Left ventricle myocardium inferior (tissue), 1 donor: ENCODE measurements around the gene KLHL5. TPM values are rescaled to one million over a fixed set of nuclear protein-coding genes. Genes with fewer than 3 reads are reported as not detected.

ENCODE experiments used
- DNase-seq: peaks from one replicate; pipeline ENCODE4 v3.0.0-alpha.2; 2020
- H3K27ac ChIP-seq: fragments of 200-600 bp; replicated peaks from 2 replicates; pipeline ENCODE4 v1.8.0; 2021
- H3K27me3 ChIP-seq: fragments of 200-600 bp; 2 replicates; pipeline ENCODE4 v1.8.0; 2021; ENCODE audit warnings: low read depth
- H3K36me3 ChIP-seq: fragments of 200-600 bp; 2 replicates; pipeline ENCODE4 v1.8.0; 2021
- H3K4me1 ChIP-seq: fragments of 200-600 bp; 2 replicates; pipeline ENCODE4 v1.8.0; 2021
- H3K4me3 ChIP-seq: fragments of 200-600 bp; 2 replicates; pipeline ENCODE4 v1.8.0; 2021; ENCODE audit warnings: mild to moderate bottlenecking, moderate library complexity
- H3K9me3 ChIP-seq: fragments of 200-600 bp; replicated peaks from 2 replicates; pipeline ENCODE4 v1.8.0; 2021
- intact Hi-C: fragments of 100-400 bp; cut with micrococcal nuclease; formaldehyde crosslinking; loops from one replicate; pipeline ENCODE4 v1.11.0; 2022
- total RNA-seq: library from RNA; stranded (reverse); fragmentation: NEBNext Ultra II Directional; extraction: Animal tissue kit (Norgen Biotek cat#: 25700); gene quantifications from one replicate; pipeline ENCODE4 v1.2.1, GENCODE V29; 2021
- TF ChIP-seq, protein P1 (sequence below): fragments of 200-600 bp; IDR thresholded peaks from 2 replicates; pipeline ENCODE4 v1.8.0; 2021; ENCODE audit warnings: antibody characterized with exemption, mild to moderate bottlenecking, borderline replicate concordance
- donor health status: DM: no; HTN: yes; CAD: no; lungs with severe emphysema.

KLHL5 gene
- total RNA-seq, 1 donor from 2014 or later = 11.2 TPM

GRCh38 chr4:39039108-39039507 lies 22.9 kb upstream of the KLHL5 start:
- no peaks in the 10 kb centered on the region for H3K36me3 ChIP-seq
- intact Hi-C loops = no loop called here
- H3K27ac ChIP-seq = no peak overlapping the region

DNA sequence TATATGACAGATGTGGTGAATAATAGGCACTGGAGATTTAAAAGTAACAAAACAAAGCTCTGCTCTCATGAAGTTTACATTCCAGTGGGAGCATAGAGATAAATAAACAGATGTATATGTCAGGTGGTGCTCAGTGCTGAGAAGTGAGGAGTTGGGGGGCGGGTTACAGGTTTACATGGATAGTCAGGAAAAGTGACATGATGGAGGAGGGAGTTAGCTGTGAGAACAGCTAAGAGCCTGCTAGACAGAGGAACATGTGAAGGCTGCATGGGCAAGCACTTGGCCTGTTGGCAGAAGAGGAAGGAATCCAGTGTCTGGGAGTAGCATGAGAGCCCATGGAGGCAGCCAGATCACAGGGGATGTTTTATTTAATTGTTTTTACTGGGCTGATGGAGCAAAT lies 19.7 kb upstream of the KLHL5 start:
- no peak overlapping the region for H3K4me3 ChIP-seq
- H3K36me3 ChIP-seq = no peaks in the 10 kb centered on the region
- no peaks in the 10 kb centered on the region for H3K27me3 ChIP-seq
- intact Hi-C loops = no loop called here
- H3K4me1 ChIP-seq = peaks cover 44% of the 10 kb centered on the region
- no peak for DNase-seq
- TF ChIP-seq, protein P1, sequence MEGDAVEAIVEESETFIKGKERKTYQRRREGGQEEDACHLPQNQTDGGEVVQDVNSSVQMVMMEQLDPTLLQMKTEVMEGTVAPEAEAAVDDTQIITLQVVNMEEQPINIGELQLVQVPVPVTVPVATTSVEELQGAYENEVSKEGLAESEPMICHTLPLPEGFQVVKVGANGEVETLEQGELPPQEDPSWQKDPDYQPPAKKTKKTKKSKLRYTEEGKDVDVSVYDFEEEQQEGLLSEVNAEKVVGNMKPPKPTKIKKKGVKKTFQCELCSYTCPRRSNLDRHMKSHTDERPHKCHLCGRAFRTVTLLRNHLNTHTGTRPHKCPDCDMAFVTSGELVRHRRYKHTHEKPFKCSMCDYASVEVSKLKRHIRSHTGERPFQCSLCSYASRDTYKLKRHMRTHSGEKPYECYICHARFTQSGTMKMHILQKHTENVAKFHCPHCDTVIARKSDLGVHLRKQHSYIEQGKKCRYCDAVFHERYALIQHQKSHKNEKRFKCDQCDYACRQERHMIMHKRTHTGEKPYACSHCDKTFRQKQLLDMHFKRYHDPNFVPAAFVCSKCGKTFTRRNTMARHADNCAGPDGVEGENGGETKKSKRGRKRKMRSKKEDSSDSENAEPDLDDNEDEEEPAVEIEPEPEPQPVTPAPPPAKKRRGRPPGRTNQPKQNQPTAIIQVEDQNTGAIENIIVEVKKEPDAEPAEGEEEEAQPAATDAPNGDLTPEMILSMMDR = no peak
- peak overlapping the region; percentile 95 for H3K27ac ChIP-seq
- H3K9me3 ChIP-seq = no peaks in the 10 kb centered on the region

More at GRCh38 chr4:39039108-39039507, 22.9 kb upstream of the KLHL5 start:
- TF ChIP-seq, protein P1 = no peak
- Histone ChIP-seq H3K4me3 (no peak overlapping the region), H3K9me3 (no peaks in the 10 kb centered on the region), H3K4me1 (peaks cover 20% of the 10 kb centered on the region), H3K27me3 (no peaks in the 10 kb centered on the region)
- no peak for DNase-seq

DNA sequence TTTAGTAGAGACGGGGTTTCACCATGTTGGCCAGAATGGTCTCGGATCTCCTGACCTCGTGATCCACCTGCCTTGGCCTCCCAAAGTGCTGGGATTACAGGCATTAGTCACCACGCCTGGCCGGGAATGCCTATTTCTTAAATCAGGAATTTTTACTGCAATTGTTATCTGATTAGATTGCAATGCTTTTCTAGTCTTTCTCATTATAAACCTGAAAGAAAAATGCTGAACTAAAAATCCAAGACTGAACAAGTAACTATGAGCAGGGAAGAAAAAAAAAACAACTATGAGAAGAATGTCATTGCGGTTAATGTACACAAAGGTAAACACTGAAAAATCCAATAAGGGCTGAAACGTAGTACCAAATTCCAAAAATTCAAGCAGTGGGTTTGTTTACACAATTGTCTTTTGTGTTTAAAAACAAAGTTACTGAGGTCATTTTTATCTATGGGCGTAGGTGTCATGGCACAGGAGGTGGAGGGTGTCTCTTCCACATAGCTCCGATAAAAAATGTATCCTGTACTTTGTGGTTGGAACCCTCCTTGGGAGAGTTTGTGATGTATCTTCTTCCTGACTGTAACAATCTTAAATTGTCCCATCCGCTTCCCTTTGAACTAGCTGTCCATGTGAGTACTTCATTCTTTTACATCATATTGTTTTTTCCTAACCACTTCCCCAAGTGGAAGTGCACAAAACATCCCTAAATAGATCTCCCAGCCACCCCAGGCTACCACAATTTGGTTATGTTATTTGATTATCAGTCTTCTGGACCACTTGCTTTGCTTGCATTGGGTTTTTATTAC lies 18.8 kb upstream of the KLHL5 start:
- no peak for DNase-seq
- Histone ChIP-seq H3K9me3 (no peaks in the 10 kb centered on the region), H3K4me3 (peak overlapping the region; percentile 88), H3K27me3 (no peaks in the 10 kb centered on the region), H3K36me3 (no peaks in the 10 kb centered on the region), H3K27ac (peak overlapping the region; percentile 95), H3K4me1 (peaks cover 53% of the 10 kb centered on the region)
- TF ChIP-seq, protein P1 = no peak
- intact Hi-C loops = no loop called here

GRCh38 chr4:39043861-39044363 lies 18.1 kb upstream of the KLHL5 start:
- H3K27me3 ChIP-seq = no peaks in the 10 kb centered on the region
- H3K4me1 ChIP-seq = peaks cover 58% of the 10 kb centered on the region
- no peaks in the 10 kb centered on the region for H3K9me3 ChIP-seq
- intact Hi-C loops = no loop called here
- H3K4me3 ChIP-seq = peak overlapping the region; percentile 88
- TF ChIP-seq, protein P1 = no peak
- H3K27ac ChIP-seq = peak overlapping the region; percentile 95
- DNase-seq = no peak
- no peaks in the 10 kb centered on the region for H3K36me3 ChIP-seq

- Histone ChIP-seq H3K36me3 (no peaks in the 10 kb centered on the region), H3K4me3 (peak overlapping the region; percentile 88), H3K27me3 (no peaks in the 10 kb centered on the region), H3K4me1 (peaks cover 62% of the 10 kb centered on the region), H3K27ac (peak overlapping the region; percentile 95), H3K9me3 (no peaks in the 10 kb centered on the region)
- intact Hi-C loops = no loop called here
- DNase-seq = peak; percentile 94
- TF ChIP-seq, protein P1 = no peak
Measured at GRCh38 chr4:39044364-39044955, 17.6 kb upstream of the KLHL5 start.
